Posterior cingulate gyrus (tissue), 11 donors: ENCODE measurements around the gene ATCAY.
"Not testable (repeated sequence)": the region's sequence is repeated elsewhere in the genome, so short reads cannot be mapped to it uniquely, and the experiment has no call there.

Experiments used
- DNase-seq, 10 donors: peaks; one replicate each; pipeline versions ENCODE4 v3.0.0 to v3.0.0-alpha.2; 2020 to 2021; ENCODE audit warnings: mixed read lengths in 3 of 10
- intact Hi-C: fragments of 100-400 bp; cut with DNase I; formaldehyde crosslinking; loops from one replicate; pipeline ENCODE4 v1.15.1; 2023

The ATCAY gene

DNA sequence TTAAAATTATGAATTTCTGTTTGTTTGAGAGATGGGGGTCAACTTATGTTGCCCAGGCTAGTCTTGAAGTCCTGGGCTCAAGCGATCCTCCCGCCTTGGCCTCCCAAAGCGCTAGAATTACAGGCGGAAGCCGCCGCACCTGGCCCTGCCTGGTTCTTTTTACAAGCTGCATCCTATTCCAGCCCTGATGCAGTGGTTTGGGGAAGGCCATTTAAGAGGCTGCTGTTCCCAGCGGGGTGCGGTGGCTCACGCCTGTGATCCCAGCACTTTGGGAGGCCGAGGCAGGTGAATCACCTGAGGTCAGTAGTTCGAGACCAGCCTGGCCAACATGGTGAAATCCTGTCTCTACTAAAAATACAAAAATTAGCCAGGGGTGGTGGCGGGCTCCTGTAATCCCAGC is 87.5 kb downstream of the ATCAY start:
- DNase-seq, intact Hi-C loops: not testable (repeated sequence)

GRCh38 chr19:3968556-3969434 is 88.3 kb downstream of the ATCAY start:
- intact Hi-C loops = no loop called here
- peak in 2 of 10 donors; percentile 44 to 85 for DNase-seq

DNA sequence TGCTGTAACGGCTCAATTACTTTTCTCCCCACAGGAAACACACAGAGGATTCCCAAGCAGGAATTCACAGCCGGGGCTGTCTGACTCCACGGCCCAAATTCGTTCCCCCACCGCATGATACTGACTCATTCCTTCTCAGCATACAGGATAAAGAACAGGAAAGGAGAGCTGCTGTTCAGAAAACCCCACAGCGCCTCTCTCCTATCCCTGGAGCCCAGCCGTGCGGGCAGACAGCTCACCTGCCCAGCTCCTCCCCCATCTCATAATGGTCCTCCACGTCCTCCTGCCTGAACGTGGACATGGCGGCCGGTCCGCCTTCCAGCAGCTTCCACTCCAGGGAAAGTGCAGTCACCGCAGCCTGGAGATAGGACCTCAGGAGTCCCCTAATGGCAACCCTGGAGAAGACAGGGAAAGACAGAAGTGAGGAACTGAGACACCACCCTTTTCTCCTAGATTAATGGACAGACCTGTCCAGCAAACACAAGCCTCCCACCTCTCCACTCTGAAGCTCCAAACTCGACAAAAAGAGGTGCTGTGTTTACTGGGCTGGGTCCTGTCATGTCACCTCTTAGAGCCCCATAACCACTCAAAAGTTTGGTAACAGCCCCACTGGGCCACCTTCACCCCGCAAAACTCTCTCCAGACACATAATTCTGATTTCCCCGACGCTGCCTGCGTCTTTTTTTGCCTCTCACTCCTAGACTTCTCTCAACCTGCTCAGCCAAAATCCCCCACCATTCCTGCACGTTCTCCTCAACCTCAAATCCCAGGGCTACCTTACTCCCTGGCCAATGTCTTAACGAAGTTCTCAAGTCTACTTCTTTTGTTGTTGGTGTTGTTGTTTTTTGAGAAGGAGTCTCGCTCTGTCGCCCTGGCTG is 89.2 kb downstream of the ATCAY start:
- peak in 2 of 10 donors; percentile 34 to 82 for DNase-seq
- intact Hi-C loops = loop anchor here (2.0 kb wide), 1 partner anchor 15 kb away; the partner anchor contains the start of gene EEF2

GRCh38 chr19:3970313-3970807 is 89.9 kb downstream of the ATCAY start:
- intact Hi-C loops = loop anchor here (2.0 kb wide), 1 partner anchor 14 kb away; the partner anchor contains the start of gene EEF2
- DNase-seq = no peak

DNA sequence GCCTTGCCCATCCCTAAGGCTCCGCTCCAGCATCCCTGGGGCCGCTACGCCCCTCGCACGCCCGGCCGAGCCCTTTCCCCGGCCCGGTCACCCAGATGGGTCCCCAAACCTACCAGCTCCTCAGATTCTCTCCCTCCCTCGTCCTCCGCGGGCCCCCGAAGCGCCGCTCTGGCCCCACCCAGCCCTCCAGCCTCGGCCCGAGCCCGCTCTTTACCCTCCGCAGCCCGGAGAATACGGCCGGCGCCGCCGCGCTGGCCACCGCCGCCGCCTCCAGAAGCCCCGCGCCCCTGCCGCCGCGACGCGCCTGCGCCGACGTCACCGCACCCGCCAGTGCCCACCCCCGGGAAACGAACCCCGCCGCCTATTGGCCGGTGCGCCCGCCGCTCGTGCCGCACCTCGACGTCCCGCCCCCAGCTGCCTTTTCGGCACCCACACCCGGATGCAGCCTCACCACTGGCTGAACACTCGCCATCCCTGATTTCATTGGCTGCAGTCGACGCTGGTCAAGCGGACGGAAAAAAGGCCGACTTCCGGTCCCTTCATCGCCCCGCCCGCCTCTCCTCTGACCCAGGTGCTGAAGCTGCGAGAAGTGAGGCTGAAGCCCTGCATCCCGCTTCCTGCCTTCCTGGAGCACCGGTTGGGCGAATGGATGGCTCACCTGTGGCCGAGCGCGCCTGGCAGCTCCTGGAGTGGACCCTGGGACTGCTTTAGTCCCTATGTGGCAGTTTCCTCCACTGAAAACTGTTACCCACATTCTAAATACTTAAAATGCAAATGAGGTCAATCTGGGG is 90.5 kb downstream of the ATCAY start, which contains the start of gene DAPK3:
Gene DAPK3, minus strand, starts transcription at position 292 of the 791 bp plus-strand sequence. CDS start 1,364 bp downstream, outside the sequence.
- peak; percentile 97 to 100 (median 98) for DNase-seq
- intact Hi-C loops = loop anchor here (2.0 kb wide), 1 partner anchor 14 kb away; the partner anchor contains the start of gene EEF2

- intact Hi-C loops = no loop called here
- DNase-seq = no peak
Observed at GRCh38 chr19:3975144-3975543, 94.7 kb downstream of the ATCAY start.

DNA sequence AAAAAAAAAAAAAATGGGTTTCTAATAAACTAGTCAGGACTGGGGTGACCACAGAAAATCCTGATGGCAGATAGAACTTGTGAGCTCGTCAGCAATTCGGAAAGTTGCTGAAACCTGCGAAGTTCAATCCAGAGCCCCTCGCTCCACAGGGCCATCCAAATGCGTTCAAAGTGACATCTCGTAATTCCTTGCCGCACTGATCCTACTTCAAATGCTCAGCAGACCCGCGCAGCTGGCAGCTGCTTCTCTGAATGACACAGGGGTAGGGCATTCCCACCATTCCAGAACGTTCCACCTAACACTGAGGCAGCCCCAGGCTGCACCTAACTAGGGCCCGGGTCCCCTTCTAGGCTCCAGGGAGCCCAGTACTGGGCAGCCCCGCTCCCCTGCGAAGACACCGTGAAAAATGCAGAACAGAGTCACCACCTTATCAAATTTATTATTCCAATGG is 95.2 kb downstream of the ATCAY start:
- intact Hi-C loops = no loop called here
- DNase-seq = no peak

GRCh38 chr19:3976495-3977241 is 96.2 kb downstream of the ATCAY start:
- DNase-seq = no peak
- intact Hi-C loops = no loop called here
